ENCODE results near the gene KLHL2. TPM values are rescaled to one million over a fixed set of nuclear protein-coding genes. Genes with fewer than 3 reads are reported as not detected.

KLHL2 gene
- total and polyA plus RNA-seq, 9 of the 15 experiments (the other 6 are each of a cell fraction or from before 2014, with no cell fraction given), result 2.5 to 11.3 (median 6.1) TPM

DNA sequence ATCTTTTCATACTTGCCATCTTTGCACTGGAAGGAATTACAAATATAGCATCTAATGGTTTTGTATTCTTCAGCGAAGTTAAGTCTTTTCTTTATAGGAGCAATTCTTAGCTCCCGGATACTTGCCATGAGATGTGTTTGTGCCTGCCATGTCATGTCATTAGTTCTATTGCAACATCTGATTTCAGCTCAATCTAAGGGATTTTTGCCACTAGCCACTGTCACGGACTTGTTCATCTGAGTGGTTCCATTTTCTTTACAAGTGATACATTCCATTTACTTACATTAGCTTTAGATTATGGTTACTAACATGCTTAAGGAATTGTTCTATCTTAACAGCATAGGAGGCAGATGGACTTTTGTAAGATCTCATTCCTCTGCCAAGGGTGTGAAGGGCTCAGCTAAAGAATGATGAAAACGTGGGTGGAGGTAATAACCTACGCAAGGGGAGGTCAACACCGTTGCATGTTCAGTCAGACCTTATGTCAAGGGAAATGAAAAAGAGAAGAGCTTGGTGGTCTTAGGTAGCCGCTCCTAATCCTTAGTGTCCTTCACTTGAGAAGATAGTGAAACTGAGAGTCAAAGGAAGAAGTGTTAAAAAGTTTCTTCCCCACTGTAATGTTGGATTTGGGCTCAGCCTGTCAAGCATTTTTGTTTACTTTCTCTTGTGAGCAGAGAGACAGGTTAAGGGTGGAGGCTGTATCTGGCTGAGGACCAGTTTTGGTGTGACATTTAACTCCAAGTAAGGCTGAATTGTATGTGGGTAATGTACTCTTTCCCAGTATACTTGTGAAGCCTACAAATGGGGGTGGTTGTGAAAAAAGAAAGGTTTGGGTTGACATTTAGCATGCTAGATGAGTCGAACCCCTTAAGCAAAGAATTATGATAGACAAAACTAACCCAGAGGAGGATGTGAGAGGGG, 3.6 kb upstream of the KLHL2 start:
- H3K36me3 ChIP-seq (ENCODE audit: control insufficient read depth, insufficient read depth, low read length), result no peaks in the 10 kb centered on the region
- H3K4me2 ChIP-seq (ENCODE audit: insufficient read depth, low read length), result no peak overlapping the region
- no peak for FAIRE-seq
- peaks cover 0 to 15% of the 10 kb centered on the region in 2 experiments; a peak in 4 of 5 replicates for H3K27me3 ChIP-seq (ENCODE audit: control insufficient read depth in 2 of 2, insufficient read depth in 2 of 2, low read length in 2 of 2)
- in situ Hi-C loops (cut with MboI) (no loop called here), intact Hi-C loops (cut with micrococcal nuclease) (loop anchor here (10.0 kb wide), 1 partner anchor 261 kb away; no protein-coding TSS in a partner anchor)
- H3K79me2 ChIP-seq (ENCODE audit: control insufficient read depth, insufficient read depth, low read length), result peaks cover 10% of the 10 kb centered on the region; the same call in 2 of the 3 replicates
- no peak for ATAC-seq
- ChIA-PET CTCF (ENCODE audit: low intra/inter-chr PET ratio) (no interaction called here), POLR2A (no interaction called here)
- no peaks in the 10 kb centered on the region for H3K9me3 ChIP-seq (replicated peaks; ENCODE audit: control insufficient read depth, insufficient read depth, low read depth, low read length)
- H3K9me1 ChIP-seq (ENCODE audit: control insufficient read depth, insufficient read depth, low read length), result no peaks in the 10 kb centered on the region
- peaks cover 17 to 19% of the 10 kb centered on the region in 2 experiments for H3K4me1 ChIP-seq (replicated peaks in 1 of 2; ENCODE audit: control insufficient read depth in 2 of 2, insufficient read depth in 2 of 2, low read length in 2 of 2)
- WGBS (ENCODE audit: insufficient coverage, low coverage, missing lambda C conversion rate), result 21% methylated on average over 8 of the region's 8 CpGs
- H3K27ac ChIP-seq (ENCODE audit: extremely low read depth, low read depth, low read length), result no peak overlapping the region
- no peak for DNase-seq (ENCODE audit: extremely low read depth in 1 of 4, low spot score in 3 of 4)
- no TSS peak for BruUV-seq (replicated peaks)
- no peak overlapping the region for H2AFZ ChIP-seq (ENCODE audit: low read depth, low read length)
- no peak overlapping the region for H3K9ac ChIP-seq (ENCODE audit: insufficient read depth in 1 of 2, low read depth in 2 of 2, low read length in 2 of 2)
- 0 out of 2 replicates have a peak, but pooled peaks cover 4% of the 10 kb centered on the region for H4K20me1 ChIP-seq (replicated peaks; ENCODE audit: control insufficient read depth, insufficient read depth, low read length)
- H3K4me3 ChIP-seq, result no peak overlapping the region
- TF ChIP-seq, protein P1, sequence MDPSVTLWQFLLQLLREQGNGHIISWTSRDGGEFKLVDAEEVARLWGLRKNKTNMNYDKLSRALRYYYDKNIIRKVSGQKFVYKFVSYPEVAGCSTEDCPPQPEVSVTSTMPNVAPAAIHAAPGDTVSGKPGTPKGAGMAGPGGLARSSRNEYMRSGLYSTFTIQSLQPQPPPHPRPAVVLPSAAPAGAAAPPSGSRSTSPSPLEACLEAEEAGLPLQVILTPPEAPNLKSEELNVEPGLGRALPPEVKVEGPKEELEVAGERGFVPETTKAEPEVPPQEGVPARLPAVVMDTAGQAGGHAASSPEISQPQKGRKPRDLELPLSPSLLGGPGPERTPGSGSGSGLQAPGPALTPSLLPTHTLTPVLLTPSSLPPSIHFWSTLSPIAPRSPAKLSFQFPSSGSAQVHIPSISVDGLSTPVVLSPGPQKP (CRISPR knock-in tag; IDR thresholded peaks at IDR 0.05), result no peak
- TF ChIP-seq PKNOX1 (IDR thresholded peaks at IDR 0.05) (no peak), ZNF124 (CRISPR knock-in tag; IDR thresholded peaks at IDR 0.05) (no peak), ZNF174 (CRISPR knock-in tag; IDR thresholded peaks at IDR 0.05) (no peak), CEBPB (tag; IDR thresholded peaks at IDR 0.05) (peak; percentile 48; the same call in 1 of the 2 replicates)
- TF ChIP-seq, protein P2, sequence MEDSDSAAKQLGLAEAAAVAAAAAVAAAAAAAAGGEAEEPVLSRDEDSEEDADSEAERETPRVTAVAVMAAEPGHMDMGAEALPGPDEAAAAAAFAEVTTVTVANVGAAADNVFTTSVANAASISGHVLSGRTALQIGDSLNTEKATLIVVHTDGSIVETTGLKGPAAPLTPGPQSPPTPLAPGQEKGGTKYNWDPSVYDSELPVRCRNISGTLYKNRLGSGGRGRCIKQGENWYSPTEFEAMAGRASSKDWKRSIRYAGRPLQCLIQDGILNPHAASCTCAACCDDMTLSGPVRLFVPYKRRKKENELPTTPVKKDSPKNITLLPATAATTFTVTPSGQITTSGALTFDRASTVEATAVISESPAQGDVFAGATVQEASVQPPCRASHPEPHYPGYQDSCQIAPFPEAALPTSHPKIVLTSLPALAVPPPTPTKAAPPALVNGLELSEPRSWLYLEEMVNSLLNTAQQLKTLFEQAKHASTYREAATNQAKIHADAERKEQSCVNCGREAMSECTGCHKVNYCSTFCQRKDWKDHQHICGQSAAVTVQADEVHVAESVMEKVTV (CRISPR knock-in tag; IDR thresholded peaks at IDR 0.05), result no peak
- TF ChIP-seq, protein P3, sequence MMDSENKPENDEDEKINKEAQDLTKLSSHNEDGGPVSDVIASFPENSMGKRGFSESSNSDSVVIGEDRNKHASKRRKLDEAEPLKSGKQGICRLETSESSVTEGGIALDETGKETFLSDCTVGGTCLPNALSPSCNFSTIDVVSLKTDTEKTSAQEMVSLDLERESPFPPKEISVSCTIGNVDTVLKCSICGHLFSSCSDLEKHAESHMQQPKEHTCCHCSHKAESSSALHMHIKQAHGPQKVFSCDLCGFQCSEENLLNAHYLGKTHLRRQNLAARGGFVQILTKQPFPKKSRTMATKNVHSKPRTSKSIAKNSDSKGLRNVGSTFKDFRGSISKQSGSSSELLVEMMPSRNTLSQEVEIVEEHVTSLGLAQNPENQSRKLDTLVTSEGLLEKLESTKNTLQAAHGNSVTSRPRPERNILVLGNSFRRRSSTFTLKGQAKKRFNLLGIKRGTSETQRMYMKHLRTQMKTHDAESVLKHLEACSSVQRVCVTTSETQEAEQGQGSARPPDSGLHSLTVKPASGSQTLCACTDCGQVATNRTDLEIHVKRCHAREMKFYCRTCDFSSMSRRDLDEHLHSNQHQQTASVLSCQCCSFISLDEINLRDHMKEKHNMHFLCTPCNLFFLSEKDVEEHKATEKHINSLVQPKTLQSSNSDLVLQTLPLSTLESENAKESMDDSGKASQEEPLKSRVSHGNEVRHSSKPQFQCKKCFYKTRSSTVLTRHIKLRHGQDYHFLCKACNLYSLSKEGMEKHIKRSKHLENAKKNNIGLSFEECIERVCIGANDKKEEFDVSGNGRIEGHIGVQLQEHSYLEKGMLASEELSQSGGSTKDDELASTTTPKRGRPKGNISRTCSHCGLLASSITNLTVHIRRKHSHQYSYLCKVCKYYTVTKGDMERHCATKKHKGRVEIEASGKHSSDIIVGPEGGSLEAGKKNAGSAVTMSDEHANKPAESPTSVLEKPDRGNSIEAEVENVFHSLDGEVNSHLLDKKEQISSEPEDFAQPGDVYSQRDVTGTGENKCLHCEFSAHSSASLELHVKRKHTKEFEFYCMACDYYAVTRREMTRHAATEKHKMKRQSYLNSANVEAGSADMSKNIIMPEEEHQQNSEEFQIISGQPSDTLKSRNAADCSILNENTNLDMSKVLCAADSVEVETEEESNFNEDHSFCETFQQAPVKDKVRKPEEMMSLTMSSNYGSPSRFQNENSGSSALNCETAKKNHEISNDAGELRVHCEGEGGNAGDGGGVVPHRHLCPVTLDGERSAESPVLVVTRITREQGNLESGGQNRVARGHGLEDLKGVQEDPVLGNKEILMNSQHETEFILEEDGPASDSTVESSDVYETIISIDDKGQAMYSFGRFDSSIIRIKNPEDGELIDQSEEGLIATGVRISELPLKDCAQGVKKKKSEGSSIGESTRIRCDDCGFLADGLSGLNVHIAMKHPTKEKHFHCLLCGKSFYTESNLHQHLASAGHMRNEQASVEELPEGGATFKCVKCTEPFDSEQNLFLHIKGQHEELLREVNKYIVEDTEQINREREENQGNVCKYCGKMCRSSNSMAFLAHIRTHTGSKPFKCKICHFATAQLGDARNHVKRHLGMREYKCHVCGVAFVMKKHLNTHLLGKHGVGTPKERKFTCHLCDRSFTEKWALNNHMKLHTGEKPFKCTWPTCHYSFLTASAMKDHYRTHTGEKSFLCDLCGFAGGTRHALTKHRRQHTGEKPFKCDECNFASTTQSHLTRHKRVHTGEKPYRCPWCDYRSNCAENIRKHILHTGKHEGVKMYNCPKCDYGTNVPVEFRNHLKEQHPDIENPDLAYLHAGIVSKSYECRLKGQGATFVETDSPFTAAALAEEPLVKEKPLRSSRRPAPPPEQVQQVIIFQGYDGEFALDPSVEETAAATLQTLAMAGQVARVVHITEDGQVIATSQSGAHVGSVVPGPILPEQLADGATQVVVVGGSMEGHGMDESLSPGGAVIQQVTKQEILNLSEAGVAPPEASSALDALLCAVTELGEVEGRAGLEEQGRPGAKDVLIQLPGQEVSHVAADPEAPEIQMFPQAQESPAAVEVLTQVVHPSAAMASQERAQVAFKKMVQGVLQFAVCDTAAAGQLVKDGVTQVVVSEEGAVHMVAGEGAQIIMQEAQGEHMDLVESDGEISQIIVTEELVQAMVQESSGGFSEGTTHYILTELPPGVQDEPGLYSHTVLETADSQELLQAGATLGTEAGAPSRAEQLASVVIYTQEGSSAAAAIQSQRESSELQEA (IDR thresholded peaks at IDR 0.05; ENCODE audit: low read depth), result no peak
